GM18517 (cell line): ENCODE results near the gene PDCD6IP.

ENCODE experiments used
- ATAC-seq: cut with Tn5 transposase; IDR thresholded peaks from one replicate; pipeline ENCODE4 v1.9.1; 2021; ENCODE audit warnings: mild to moderate bottlenecking, moderate library complexity; ENCODE audit not compliant: unreplicated experiment

PDCD6IP gene

GRCh38 chr3:33889394-33890039 lies 91.1 kb downstream of the PDCD6IP start:
- ATAC-seq = no peak

- ATAC-seq = no peak
Observed at GRCh38 chr3:33892655-33893054, 94.2 kb downstream of the PDCD6IP start.

GRCh38 chr3:33895658-33896057 lies 97.2 kb downstream of the PDCD6IP start:
- ATAC-seq = no peak

GRCh38 chr3:33897306-33897705 lies 98.9 kb downstream of the PDCD6IP start:
- ATAC-seq = no peak

GRCh38 chr3:33898901-33899300 lies 100.5 kb downstream of the PDCD6IP start:
- ATAC-seq = no peak

GRCh38 chr3:33900440-33900808 lies 102.0 kb downstream of the PDCD6IP start:
- ATAC-seq = no peak

- no peak for ATAC-seq
Observed at GRCh38 chr3:33900809-33901505, 102.5 kb downstream of the PDCD6IP start.

- no peak for ATAC-seq
Observed at GRCh38 chr3:33901862-33902563, 103.6 kb downstream of the PDCD6IP start.

- no peak for ATAC-seq
Observed at GRCh38 chr3:33904730-33905129, 106.3 kb downstream of the PDCD6IP start.

- no peak for ATAC-seq
Observed at GRCh38 chr3:33908250-33908851, 109.9 kb downstream of the PDCD6IP start.

GRCh38 chr3:33909547-33909946 lies 111.1 kb downstream of the PDCD6IP start:
- no peak for ATAC-seq

GRCh38 chr3:33910031-33910430 lies 111.6 kb downstream of the PDCD6IP start:
- ATAC-seq = no peak

GRCh38 chr3:33911525-33912322 lies 113.3 kb downstream of the PDCD6IP start:
- no peak for ATAC-seq

GRCh38 chr3:33914212-33914611 lies 115.8 kb downstream of the PDCD6IP start:
- no peak for ATAC-seq

GRCh38 chr3:33914731-33915379 lies 116.4 kb downstream of the PDCD6IP start:
- no peak for ATAC-seq

GRCh38 chr3:33915796-33916546 lies 117.5 kb downstream of the PDCD6IP start:
- ATAC-seq = no peak

- ATAC-seq = no peak
Observed at GRCh38 chr3:33918126-33918756, 119.8 kb downstream of the PDCD6IP start.
